Vagina (tissue), 2 donors: ENCODE data around the gene FAM210A. TPM values are rescaled to one million over a fixed set of nuclear protein-coding genes. Genes with fewer than 3 reads are reported as not detected.

Experiments
- DNase-seq, 2 donors: peaks; one replicate each; pipeline ENCODE4 v3.0.0-alpha.2; 2017; ENCODE audit errors: extremely low spot score in 2 of 2
- H3K27ac ChIP-seq: fragments of 200-600 bp; sonication (generic); one replicate; pipeline ENCODE4 v1.5.1; 2019
- H3K27me3 ChIP-seq: fragments of 200-600 bp; sonication (generic); one replicate; pipeline ENCODE4 v1.5.1; 2019
- H3K36me3 ChIP-seq, 2 donors: fragments of 200-600 bp; sonication (generic); one replicate each; pipeline ENCODE4 v1.5.1; 2017 to 2019
- H3K4me1 ChIP-seq: fragments of 200-600 bp; sonication (generic); one replicate; pipeline ENCODE4 v1.5.1; 2019
- H3K4me3 ChIP-seq, 2 donors: fragments of 200-600 bp; sonication (generic); 1 replicate in 1 of 2; 2 replicates in 1 of 2; pipeline ENCODE4 v1.5.1; 2016 to 2019
- H3K9me3 ChIP-seq: fragments of 200-600 bp; sonication (generic); one replicate; pipeline ENCODE4 v1.5.1; 2019
- POLR2A ChIP-seq, 2 donors: fragments of 450-650 bp; IDR thresholded peaks; one replicate each; pipeline ENCODE4 v1.6.1; 2017; ENCODE audit warnings: antibody characterized with exemption in 2 of 2, mild to moderate bottlenecking in 2 of 2, moderate library complexity in 2 of 2
- POLR2AphosphoS5 ChIP-seq, 2 donors: sonication (generic); formaldehyde crosslinking; IDR thresholded peaks; one replicate each; pipeline ENCODE4 v1.9.0; 2017; ENCODE audit warnings: antibody characterized with exemption in 2 of 2, mild to moderate bottlenecking in 2 of 2, low read depth in 1 of 2; ENCODE audit not compliant: insufficient read depth in 1 of 2
- intact Hi-C: fragments of 100-400 bp; cut with DNase I; formaldehyde crosslinking; loops from one replicate; pipeline ENCODE4 v1.15.1; 2023
- total RNA-seq: library from RNA; depleted of rRNA; stranded (reverse); fragments of >200 nt; gene quantifications from one replicate; pipeline ENCODE4 v1.2.3, GENCODE V29; 2016
- TF ChIP-seq, protein P1 (sequence below), 3 experiments: fragments of 450-650 bp in 2 of 3; fragments of 200-600 bp in 1 of 3; sonication (generic) in 1 of 3; IDR thresholded peaks; one replicate each; pipeline ENCODE4 v1.5.1; 2017 to 2019; ENCODE audit warnings: antibody characterized with exemption in 3 of 3, mild to moderate bottlenecking in 2 of 3, moderate library complexity in 2 of 3

Gene FAM210A
- total RNA-seq, 1 donor from 2014 or later = 12.8 TPM

DNA sequence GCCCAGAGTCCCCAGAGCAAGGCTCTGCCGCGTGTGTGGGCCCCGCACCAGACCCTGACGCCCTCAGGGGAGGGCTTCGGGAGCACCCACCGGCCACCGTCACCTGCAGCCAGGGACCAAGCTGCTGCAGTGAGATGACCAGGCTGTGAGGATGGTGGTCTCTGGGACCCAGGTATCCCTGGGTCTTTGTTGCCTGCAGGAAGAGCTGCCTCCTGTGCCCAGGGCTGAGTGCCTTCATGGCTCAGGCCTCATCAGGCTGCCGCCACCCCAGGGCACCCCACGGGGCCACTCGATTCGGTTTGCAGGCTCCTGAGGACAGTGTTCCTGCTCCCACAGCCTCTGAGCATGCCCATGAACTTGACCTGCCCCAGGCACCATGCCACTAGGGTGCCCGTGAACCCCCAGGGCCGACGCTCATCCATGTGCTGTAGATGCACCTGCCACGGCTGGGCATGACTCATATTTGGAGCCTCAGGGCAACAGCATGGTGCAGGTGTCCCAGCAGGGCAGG is 109.8 kb downstream of the FAM210A start:
- Histone ChIP-seq H3K4me1 (peaks cover 15% of the 10 kb centered on the region), H3K9me3 (no peaks in the 10 kb centered on the region), H3K4me3 (no peak overlapping the region), H3K36me3 (no peaks in the 10 kb centered on the region), H3K27ac (no peak overlapping the region), H3K27me3 (no peaks in the 10 kb centered on the region)
- DNase-seq = peak in 1 of 2 donors; percentile 77
- no peak for TF ChIP-seq POLR2AphosphoS5 (IDR thresholded peaks at IDR 0.05; ENCODE audit: insufficient read depth in 1 of 2, low read depth in 1 of 2)
- TF ChIP-seq, protein P1, sequence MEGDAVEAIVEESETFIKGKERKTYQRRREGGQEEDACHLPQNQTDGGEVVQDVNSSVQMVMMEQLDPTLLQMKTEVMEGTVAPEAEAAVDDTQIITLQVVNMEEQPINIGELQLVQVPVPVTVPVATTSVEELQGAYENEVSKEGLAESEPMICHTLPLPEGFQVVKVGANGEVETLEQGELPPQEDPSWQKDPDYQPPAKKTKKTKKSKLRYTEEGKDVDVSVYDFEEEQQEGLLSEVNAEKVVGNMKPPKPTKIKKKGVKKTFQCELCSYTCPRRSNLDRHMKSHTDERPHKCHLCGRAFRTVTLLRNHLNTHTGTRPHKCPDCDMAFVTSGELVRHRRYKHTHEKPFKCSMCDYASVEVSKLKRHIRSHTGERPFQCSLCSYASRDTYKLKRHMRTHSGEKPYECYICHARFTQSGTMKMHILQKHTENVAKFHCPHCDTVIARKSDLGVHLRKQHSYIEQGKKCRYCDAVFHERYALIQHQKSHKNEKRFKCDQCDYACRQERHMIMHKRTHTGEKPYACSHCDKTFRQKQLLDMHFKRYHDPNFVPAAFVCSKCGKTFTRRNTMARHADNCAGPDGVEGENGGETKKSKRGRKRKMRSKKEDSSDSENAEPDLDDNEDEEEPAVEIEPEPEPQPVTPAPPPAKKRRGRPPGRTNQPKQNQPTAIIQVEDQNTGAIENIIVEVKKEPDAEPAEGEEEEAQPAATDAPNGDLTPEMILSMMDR (IDR thresholded peaks at IDR 0.05) = no peak
- no peak for TF ChIP-seq POLR2A (IDR thresholded peaks at IDR 0.05)
- intact Hi-C loops = loop anchor here (10.0 kb wide), 1 partner anchor 72 kb away; no protein-coding TSS in a partner anchor

DNA sequence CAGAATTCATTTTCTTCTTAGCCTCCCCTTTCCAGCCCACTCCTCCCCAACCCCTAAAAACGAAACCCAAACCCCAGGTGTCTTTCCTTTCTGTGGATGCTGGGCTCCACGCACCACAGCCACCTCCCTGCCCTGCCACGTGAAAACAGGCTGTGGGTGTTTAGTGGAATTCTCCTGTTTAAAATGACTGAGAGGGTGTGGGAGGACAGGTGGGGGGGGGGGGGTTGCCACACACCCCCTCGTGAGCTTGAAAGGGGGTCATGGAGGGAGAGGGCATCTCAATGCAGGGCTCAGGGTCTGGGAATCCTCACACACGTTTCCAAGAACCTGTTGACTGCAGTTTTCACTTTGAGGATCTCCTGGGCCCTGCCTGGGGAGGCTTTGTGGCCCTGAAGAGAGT is 110.3 kb downstream of the FAM210A start:
- H3K36me3 ChIP-seq = no peaks in the 10 kb centered on the region
- TF ChIP-seq, protein P1 (IDR thresholded peaks at IDR 0.05) = no peak
- TF ChIP-seq POLR2A (IDR thresholded peaks at IDR 0.05) = no peak
- TF ChIP-seq POLR2AphosphoS5 (IDR thresholded peaks at IDR 0.05; ENCODE audit: insufficient read depth in 1 of 2, low read depth in 1 of 2) = no peak
- peaks cover 20% of the 10 kb centered on the region for H3K4me1 ChIP-seq
- intact Hi-C loops = loop anchor here (10.0 kb wide), 1 partner anchor 71 kb away; no protein-coding TSS in a partner anchor
- no peak for DNase-seq
- no peak overlapping the region for H3K4me3 ChIP-seq
- H3K27ac ChIP-seq = no peak overlapping the region
- no peaks in the 10 kb centered on the region for H3K9me3 ChIP-seq
- no peaks in the 10 kb centered on the region for H3K27me3 ChIP-seq

DNA sequence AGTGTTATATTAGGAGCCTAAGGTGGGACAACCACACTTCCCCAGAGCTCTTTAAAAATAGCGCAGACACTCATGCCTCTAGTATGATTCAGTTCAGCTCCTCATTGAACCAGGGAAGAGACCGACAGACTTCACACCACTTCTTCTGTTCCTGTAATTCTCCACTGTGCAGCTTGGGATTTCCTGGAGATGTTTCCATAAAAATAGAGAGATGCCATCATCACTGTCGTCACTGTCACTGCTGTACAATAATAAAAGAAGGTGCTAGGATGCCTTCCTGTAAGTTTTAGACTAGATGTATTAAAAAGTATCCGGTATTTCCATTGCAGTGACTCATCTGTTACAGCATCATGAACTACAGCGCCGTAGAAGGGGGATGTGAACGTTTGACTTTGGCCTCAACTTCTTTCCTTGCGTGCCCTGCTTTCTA is 110.9 kb downstream of the FAM210A start:
- Histone ChIP-seq H3K27me3 (no peaks in the 10 kb centered on the region), H3K4me1 (peaks cover 26% of the 10 kb centered on the region), H3K4me3 (no peak overlapping the region), H3K9me3 (no peaks in the 10 kb centered on the region), H3K36me3 (no peaks in the 10 kb centered on the region), H3K27ac (no peak overlapping the region)
- TF ChIP-seq, protein P1 (IDR thresholded peaks at IDR 0.05) = no peak
- TF ChIP-seq POLR2A (IDR thresholded peaks at IDR 0.05) (no peak), POLR2AphosphoS5 (IDR thresholded peaks at IDR 0.05; ENCODE audit: insufficient read depth in 1 of 2, low read depth in 1 of 2) (no peak)
- intact Hi-C loops = loop anchor here (10.0 kb wide), 1 partner anchor 71 kb away; no protein-coding TSS in a partner anchor
- no peak for DNase-seq

DNA sequence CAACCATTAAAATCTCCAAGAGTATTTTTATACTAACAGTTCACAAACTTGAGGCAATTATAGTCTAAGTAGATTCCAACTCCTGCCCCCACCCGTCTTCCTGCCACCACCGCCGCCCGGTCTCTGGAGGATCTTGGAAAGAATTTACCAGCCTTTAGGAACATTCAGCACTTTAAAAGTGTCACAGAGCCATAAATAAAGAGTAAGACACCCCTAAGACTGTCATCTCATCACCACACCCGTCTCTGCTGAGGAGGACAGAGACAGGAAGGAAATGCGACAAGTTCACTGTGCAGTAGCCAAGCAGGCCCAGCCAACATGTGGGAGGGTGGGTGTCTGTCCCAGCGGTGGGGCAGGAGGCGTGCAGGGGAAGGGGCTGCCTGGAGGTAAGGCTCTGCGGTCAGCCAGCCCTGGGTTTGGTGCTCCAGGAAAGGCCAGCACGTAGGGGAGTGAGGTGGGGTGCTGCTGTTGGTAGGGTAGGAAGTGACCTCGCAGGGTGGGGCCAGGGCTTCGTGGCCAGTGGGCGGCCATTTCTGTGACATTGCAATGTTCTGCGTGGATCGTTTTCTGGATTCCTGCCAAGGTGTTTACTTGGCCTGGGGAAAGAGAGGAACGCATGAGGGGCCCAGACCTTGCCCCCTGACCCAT is 111.6 kb downstream of the FAM210A start:
- no peak overlapping the region for H3K4me3 ChIP-seq
- H3K36me3 ChIP-seq = no peaks in the 10 kb centered on the region
- no peaks in the 10 kb centered on the region for H3K27me3 ChIP-seq
- H3K4me1 ChIP-seq = peaks cover 29% of the 10 kb centered on the region
- H3K27ac ChIP-seq = peak overlapping the region; percentile 33
- DNase-seq = peak in 1 of 2 donors; percentile 84
- intact Hi-C loops = loop anchor here (10.0 kb wide), 1 partner anchor 70 kb away; no protein-coding TSS in a partner anchor
- TF ChIP-seq POLR2A (IDR thresholded peaks at IDR 0.05) = no peak
- no peaks in the 10 kb centered on the region for H3K9me3 ChIP-seq

DNA sequence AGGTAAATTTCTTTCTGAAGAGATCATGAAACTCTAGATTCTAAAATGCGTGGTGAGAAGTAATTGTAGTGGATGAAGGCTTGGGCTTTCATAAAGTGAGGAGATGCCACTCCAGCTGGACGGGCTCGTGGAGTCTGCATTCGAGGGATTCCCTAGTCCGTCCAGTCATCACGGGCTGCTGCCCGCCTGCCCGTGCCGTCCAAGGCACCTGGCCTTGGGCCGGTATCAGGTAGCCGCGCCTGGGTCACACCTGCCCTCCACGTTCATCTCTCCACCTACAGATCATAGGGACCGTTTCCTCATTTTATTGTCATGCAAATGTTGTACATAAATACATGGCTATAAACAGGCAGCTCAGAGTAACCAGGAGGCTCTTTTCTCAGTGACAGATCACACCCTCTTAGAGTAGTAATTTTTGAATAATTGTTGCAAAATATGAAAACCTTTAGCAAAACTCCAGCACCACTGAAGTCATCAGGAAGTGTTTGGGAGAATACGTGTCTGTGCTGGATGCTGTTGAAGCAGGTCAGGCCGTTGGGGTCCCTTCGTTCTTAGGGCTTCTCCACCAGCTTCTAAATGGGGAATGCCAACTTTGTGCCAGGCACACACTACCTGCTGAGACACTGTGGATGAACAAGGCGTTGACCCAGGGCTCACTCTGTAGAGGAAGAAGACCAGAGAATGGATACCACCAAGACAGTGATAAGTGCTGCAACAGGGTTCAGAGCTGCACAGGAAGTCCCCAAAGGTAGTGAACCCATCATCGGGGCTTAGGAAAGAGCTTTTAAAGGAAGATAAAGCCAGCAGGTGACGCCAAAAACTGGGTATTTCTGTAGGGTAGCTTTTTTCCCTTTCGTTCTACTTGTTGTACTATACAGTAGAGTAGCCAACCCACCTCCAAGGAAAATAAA is 112.5 kb downstream of the FAM210A start:
- Histone ChIP-seq H3K27me3 (no peaks in the 10 kb centered on the region), H3K27ac (no peak overlapping the region), H3K4me3 (no peak overlapping the region), H3K9me3 (no peaks in the 10 kb centered on the region), H3K4me1 (peaks cover 29% of the 10 kb centered on the region), H3K36me3 (no peaks in the 10 kb centered on the region)
- DNase-seq = peak in 1 of 2 donors; percentile 79
- intact Hi-C loops = loop anchor here (10.0 kb wide), 1 partner anchor 69 kb away; no protein-coding TSS in a partner anchor
- TF ChIP-seq, protein P1 (IDR thresholded peaks at IDR 0.05) = no peak
- TF ChIP-seq POLR2A (IDR thresholded peaks at IDR 0.05) = no peak
- TF ChIP-seq POLR2AphosphoS5 (IDR thresholded peaks at IDR 0.05; ENCODE audit: insufficient read depth in 1 of 2, low read depth in 1 of 2) = no peak
